GM18868 (cell line): ENCODE measurements around the gene LRRC14B.
"Not testable (repeated sequence)": the region's sequence is repeated elsewhere in the genome, so short reads cannot be mapped to it uniquely, and the experiment has no call there.

Experiments
- ATAC-seq: cut with Tn5 transposase; IDR thresholded peaks from one replicate; pipeline ENCODE4 v1.9.1; 2021; ENCODE audit warnings: mild to moderate bottlenecking, moderate library complexity; ENCODE audit not compliant: unreplicated experiment

Gene LRRC14B

DNA sequence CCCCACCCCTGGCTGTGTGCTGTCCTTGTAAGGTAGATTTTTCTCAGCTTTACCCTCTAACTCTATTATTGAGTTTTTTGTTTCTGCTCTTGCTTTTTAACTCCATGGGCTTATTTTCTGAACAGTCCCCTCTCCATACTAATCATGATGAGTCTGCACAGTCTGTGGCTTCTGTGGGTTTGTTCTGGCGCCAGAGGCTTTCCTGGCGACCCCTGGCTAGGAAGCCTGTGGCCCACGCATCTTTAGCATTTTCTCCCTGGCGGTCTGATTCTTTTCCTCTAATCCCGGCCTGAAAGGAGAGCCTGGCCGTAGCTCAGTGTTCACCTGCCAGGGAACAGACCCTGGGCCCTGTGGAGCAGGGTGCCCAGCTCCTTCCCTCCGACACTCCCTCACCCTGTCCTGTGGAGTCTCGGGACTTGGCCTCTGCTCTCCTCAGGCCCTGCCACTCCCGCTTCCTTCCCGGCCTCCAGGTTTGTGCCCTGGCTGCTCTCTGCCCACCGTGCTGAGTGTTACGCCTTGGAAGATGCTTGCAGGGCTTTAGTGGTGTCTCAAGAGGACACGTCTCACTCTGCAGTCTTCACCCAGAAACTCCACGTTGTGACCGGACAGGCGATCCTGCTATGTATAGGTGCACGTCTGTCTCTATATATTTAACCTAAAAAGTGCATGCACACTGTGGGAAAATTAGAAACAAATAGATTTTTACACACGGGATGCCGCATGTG lies 31.7 kb upstream of the LRRC14B start:
- no peak for ATAC-seq

DNA sequence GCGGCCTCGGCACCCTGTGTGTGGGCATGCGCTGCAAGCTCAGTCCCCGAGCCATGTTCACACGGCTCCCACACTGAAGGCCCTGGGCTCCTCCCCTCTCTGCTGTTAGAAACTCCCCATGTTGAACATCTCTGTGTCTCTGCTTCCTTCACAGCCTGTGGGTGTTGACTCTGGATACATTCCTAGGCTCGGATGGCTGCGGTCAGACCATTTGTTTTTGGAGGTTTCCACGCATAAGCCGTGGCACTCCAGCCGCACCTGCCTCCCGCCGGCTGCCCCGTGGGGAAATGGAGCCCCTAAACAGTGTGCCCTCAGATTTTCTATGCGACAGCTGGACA lies 31.2 kb upstream of the LRRC14B start:
- ATAC-seq, result no peak

DNA sequence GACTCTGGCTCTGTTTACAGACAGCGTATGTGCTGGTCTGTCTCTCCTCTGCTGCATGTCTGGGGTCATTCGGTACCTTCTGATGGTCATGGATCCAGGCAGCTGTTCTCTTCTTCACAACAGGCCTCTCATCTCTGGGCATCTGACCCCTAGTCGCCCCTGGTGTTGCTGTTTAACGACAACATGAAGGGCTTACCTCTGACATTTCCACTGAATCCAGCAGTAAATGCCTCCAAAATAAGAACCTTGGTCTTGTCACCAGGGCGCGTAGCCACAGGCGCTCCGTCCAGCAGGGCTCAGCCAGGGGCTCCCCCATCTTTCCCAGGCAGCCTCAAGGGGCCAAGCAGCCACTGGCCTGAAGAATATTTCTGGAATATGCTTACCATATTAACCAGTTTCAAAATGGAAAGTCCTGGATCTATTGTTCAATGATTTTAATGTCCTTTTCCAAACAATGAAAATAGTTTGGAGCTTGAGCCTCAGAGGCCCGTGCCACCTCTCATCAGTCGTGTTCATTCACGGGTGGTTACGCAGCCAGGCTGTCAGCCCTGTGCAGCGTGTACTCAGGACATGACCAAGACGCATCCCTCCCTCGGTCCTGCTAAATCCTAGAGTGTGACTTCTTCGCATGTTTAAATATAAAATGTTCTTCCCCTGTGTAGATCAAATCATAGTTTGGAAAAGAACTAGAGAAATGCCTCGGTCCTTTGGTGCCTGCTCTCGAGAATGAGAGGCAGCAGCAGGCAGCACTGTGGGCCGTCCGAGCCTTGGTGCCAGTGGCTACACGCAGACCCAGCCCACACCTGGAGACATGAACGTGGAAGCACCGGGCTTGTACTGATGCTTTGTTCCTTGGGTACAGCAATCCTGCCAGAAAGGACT lies 30.1 kb upstream of the LRRC14B start:
- no peak for ATAC-seq

DNA sequence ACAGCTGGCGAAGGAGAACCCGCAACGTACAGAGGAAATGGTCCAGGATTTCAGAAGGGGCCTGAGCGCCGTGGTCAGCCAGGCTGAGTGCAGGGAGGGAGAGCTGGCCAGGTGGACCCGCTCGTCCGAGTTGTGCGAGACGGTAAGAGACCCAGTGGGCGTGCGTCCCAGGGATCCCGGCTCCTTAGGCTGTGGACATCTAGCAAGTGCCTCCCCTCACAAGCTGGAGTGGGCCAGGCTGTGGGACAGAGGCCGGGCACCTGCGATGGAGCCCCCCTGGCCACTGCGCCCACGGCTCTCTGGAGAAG lies 29.5 kb upstream of the LRRC14B start:
- no peak for ATAC-seq

DNA sequence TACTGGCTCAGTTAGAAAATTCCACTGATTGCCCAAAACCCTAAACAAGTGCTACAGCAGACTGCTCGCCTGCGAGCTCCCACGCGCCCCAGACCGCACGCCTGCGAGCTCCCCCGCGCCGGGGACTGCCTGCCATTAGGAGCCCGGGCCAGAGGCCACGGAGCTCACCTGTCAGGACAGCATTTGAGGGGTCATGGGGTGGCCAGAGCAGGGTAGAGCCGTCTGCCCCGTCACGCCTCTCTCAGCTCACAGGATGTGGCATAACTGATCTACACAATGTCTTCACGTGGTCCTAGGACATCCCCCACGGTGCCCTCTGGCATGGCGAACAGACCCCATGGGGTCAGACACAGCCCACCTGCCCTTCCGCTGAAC lies 29.1 kb upstream of the LRRC14B start:
- ATAC-seq, result no peak

DNA sequence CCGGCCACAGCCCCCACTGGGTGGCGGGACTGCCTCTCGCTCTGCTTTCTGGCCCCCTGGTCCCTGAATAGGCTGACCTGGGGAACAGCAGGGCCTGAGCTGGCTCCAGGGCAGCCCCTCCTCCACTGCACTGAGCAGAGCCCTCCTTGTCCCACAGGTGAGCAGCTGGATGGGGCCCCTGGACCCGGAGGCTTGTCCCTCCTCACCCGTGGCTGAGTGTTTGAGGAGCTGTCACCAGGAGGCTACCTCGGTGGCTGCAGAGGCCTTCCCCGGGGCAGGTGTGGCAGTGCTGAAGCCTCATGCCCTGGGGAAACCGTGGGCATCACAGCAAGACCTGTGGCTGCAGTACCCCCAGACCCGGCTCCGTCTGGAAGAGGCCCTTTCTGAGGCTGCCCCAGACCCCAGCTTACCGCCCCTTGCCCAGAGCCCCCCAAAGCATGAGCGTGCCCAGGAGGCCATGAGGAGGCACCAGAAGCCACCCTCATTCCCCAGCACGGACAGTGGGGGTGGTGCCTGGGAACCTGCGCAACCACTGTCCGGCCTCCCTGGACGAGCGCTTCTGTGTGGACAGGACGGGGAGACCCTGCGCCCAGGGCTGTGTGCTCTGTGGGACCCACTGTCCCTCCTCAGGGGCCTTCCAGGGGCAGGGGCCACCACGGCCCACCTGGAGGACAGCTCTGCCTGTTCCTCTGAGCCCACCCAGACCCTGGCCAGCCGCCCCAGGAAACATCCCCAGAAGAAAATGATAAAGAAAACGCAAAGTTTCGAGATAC lies 28.5 kb upstream of the LRRC14B start:
- ATAC-seq, result no peak

DNA sequence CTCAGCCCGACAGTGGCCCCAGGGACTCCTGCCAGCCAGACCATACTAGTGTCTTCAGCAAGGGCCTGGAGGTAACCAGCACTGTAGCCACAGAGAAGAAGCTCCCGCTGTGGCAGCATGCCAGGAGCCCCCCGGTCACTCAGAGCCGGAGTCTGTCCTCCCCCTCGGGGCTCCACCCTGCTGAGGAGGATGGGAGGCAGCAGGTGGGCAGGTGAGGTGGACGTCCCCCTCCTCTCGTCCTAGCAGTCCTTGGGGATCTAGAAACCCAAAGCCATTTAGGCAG lies 28.0 kb upstream of the LRRC14B start:
- no peak for ATAC-seq

DNA sequence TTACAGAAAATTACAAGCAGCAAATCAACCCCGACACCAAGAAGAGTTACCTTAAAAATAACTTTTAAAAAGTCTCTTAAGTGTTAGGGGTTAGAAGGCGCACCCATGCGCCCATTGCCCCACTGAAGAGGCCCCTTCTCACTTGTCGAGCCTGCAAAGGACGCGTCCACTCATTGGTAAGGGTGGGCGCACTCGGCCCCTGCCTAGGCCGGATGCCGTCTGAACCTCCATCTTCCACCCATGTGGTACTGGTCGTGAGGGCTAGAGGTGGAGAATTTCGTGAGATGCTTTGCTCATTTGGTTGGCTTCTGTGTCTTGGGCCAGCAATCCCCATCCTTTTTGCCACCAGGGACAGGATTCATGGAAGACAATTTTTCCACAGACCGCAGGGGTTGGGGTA lies 27.5 kb upstream of the LRRC14B start:
- ATAC-seq, result no peak

DNA sequence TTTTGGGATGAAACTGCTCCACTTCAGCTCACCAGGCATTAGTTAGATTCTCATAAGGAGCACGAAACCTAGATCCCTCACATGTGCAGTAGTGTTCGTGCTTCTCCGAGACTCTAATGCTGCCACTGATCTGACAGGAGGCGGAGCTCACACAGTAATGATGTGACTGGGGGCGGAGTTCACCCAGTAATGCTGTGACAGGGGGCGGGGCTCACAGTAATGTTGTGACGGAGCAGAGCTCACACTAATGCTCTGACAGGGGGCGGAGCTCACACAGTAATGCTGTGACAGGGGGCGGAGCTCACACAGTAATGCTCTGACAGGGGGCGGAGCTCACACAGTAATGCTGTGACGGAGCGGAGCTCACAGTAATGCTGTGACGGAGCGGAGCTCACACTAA lies 27.1 kb upstream of the LRRC14B start:
- no peak for ATAC-seq

DNA sequence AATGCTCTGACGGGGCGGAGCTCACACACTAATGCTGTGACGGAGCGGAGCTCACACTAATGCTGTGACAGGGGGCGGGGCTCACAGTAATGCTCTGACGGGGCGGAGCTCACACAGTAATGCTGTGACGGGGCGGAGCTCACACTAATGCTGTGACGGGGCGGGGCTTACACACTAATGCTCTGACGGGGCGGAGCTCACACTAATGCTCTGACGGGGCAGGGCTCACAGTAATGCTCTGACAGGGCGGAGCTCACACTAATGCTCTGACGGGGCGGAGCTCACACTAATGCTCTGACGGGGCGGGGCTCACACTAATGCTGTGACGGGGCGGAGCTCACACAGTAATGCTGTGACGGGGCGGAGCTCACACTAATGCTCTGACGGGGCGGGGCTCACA lies 26.5 kb upstream of the LRRC14B start:
- ATAC-seq, result not testable (repeated sequence)

DNA sequence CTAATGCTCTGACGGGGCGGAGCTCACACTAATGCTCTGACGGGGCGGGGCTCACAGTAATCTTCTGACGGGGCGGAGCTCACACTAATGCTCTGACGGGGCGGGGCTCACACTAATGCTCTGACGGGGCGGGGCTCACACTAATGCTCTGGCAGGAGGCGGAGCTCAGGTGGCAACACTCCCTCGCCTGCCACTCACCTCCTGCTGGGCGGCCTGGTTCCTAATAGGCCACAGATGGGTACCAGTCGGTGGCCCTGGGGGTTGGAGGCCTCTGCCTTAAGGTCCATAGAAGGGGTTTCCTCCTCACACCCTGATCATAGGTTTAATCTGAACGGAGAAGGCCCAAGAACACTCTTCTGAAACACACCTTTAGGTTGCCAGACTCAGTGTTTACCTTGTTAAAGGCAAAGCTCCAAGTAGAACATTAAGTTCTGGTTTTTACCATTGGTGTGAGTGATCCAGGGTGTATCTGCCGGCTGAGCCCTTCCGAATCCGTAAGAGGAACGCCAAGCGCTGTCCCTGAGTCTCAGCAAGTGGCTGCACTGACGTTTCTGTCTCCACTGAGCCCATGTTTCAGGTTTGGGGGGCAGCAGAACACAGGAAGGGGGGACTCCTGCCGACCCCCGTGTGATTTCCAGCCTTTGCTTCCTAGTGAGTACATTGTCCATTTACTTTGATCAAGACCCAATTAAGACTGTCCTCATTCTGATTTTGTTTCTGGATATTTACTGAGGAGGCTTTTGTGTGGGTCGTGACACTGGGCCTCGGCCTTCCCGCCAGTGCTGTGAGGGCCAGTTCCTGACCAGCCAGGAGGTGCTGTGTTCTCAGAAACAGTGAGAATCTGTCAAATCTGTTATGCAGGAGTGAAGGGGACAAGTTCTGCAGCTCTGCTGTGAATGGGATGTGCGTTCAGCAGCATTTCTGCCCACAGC lies 24.6 kb upstream of the LRRC14B start:
- ATAC-seq, result no peak

DNA sequence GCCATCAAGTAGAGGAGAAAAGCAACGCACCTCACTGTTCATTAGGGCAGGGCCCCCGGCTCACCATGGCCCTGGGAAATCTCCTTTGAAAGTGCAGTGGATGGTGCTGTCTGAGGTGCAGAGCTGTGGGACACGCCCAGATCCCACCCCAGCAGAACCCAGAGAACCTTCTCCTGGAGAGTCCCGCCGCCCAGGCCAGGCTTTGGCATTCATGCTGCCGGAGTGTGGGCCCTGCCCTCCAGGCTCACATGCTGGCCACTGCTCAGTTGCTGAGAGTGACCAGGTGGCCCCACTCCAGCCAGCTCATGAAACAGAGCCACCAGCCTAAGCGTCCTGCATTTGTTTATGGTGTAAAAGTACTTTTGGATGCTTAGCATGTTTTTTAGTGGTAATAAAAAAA lies 23.8 kb upstream of the LRRC14B start:
- no peak for ATAC-seq

DNA sequence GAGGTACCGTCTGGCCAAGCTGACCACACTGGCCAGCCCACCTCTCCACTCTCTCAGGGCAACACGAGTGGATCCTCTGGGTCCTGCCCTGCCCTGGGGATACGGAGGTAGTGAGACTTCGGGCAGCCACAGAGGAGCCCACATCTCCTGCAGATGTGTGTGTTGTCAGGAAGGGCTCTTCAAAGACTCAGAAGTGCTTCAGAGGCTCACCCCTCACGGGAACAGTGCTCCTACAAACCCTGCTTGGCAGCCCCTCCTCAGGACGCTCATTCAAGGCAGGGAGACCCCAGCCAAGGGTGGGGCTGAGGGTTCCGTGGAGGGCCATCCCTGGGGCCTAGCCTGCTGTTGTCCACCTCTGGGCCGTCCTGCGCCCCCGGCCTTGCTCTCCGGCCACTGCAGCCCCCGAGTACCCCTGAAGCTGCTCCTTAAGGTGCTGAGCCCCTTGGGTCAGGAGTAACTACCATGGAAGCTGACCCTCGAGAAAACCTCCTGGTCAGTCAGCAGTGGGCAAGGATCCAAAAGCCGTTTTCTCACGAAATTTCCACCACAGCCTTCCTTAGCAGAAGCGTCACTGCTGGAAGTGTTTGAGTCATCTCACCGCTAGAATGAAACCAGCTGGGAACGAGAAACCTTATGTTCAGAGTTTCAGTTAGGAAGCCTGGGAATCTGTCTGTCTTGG lies 23.2 kb upstream of the LRRC14B start:
- ATAC-seq, result no peak

DNA sequence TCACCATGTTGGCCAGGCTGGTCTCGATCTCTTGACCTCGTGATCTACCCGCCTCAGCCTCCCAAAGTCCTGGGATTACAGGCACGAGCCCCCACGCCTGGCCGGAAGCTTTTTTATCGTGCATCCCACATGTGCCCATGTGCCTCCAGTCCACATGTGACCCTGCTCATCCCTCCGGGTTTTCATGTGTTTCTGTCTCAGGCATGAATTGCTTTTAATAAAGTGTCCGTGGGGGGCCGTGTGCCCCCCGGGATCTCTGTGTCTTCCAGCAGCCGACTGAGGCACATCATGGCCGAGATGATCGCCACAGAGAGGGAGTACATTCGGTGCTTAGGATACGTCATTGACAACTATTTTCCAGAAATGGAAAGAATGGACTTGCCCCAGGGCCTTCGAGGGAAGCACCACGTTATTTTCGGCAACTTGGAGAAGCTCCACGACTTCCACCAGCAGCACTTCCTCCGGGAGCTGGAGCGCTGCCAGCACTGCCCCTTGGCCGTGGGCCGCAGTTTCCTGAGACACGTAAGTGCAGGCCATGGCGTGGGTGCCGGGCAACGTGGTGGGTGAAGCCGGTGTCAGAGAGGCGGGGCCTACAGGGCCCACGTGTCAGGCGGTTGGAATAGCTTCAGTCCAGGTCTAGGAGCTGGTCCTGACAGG lies 22.1 kb upstream of the LRRC14B start:
- no peak for ATAC-seq

DNA sequence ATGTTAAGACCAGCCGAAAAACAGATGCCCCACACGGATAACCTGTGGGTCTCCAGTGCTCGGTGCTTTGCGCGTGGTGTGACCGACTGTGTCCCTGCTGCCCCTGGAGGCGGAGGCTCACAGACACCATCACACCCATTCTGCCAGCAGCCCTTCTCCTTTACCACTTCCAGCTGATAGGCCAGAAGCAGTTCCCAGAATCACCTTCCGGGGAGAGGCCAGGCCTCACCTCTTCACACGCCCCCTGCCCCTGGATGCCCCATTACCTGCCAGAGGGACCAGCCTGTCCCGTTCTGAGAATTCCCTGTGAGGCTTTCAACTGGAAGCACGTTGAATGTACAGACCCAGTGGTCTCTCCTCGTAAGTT lies 21.6 kb upstream of the LRRC14B start:
- ATAC-seq, result no peak

DNA sequence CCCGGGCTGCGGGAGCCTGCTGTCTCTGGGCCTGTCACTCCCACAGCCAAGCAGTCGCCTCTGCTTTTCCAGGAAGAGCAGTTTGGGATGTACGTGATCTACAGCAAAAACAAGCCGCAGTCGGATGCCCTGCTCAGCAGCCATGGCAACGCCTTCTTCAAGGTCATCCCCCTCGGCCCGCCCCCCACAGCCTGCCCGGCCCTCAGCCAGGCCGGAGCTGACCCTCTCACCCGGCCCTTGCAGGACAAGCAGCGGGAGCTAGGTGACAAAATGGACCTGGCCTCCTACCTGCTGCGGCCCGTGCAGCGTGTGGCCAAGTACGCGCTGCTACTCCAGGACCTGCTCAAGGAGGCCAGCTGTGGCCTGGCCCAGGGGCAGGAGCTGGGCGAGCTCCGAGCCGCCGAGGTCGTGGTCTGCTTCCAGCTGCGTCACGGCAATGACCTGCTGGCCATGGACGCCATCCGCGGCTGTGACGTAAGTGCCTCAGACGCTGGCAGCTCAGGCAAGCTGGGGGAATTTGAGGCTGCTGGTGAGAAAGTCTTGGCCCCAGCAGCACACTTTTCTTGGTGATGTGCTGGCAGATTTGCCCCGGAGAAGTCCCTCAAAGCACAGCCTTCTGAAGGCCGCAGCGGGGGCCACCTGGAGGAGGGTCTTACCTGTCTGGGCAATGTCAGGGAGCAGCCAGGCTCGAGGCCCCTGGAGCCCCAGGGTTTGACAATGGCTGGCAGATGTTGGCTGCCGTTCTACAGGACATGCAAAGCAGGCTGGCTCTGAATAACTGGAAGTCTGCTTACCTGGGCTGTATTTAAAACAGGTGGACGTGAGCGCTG lies 20.1 kb upstream of the LRRC14B start:
- ATAC-seq, result no peak

DNA sequence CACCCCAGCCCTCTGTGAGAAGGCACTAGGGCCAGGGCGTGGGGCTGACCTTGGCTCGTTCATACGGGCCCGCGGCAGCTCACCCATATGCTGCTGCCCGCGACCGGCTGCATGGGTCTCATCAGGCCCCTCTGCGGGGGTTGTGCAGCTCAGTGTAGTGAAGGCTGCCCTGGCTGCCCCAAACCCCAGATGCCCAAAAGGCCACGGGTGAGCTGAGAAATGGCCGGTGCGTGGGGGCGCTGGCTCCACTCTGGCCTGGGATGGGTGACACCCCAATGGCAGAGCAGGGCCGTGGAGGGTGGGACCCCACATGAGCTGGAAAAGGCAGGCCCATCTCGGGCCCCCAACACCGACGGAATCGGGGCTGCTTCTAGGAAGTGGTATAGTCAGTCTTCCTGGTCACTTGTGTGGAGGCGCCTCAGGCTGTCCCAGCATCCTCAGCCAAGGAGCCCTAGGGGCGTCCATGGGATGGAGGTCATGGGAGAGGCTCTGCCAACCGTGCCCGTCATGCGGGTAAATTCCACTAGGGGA lies 19.4 kb upstream of the LRRC14B start:
- no peak for ATAC-seq

DNA sequence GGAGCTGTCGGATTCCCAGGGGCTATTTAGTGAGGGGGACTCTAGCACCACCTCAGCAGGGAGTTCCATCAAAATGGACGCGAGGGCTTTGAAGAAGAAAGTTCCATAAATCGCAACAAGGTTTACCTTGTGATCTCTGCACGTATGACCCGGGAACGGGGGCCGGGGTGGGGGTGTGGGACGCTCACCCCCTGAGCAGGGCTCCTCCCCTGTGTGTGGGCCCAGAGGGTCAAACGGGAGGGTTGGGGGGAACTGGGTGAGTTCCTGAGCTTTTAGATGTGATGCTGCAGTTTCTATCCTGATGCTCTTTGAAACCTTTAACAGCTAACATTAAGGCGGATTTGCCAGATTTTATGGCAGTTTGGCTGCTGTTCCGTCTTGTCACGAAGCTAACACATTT lies 18.9 kb upstream of the LRRC14B start:
- no peak for ATAC-seq

DNA sequence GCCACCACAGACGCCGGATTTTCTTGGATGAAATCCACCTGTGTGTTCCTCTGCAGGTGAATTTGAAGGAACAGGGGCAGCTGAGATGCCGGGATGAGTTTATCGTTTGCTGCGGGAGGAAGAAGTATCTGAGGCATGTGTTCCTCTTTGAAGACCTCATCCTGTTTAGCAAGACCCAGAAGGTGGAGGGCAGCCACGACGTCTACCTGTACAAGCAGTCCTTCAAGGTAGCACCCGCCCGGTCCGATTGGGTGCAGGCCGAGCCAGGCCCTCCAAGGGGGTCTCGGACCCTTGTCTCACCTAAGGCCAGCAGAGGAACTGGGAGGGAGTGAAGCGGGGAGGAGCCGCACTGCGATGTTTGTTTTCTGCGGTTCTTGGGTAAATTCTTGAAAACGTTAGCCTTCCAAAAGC lies 18.4 kb upstream of the LRRC14B start:
- no peak for ATAC-seq
